A549 (cell line): ENCODE data around the gene MVB12B.

Experiments
- CTCF ChIP-seq: fragments of >200 bp; sonication (Bioruptor Twin); formaldehyde crosslinking; IDR thresholded peaks from 3 replicates; pipeline ENCODE4 v1.5.1; 2016
- HOXB5 ChIP-seq: fragments of 250-450 bp; sonication (Bioruptor Pico); IDR thresholded peaks from 2 replicates; pipeline ENCODE4 v1.5.0; 2020; ENCODE audit warnings: mild to moderate bottlenecking, moderate library complexity

- no peak for TF ChIP-seq HOXB5 (CRISPR knock-in tag)
- no peak for TF ChIP-seq CTCF
These were observed 127.6 kb downstream of the MVB12B start for GRCh38 chr9:126454215-126454614.
